ENCODE data around the gene NRP1. TPM values are rescaled to one million over a fixed set of nuclear protein-coding genes. Genes with fewer than 3 reads are reported as not detected.

Gene NRP1
- total RNA-seq, 4 donors from 2014 or later = 40.4 to 123 (median 58.3) TPM

DNA sequence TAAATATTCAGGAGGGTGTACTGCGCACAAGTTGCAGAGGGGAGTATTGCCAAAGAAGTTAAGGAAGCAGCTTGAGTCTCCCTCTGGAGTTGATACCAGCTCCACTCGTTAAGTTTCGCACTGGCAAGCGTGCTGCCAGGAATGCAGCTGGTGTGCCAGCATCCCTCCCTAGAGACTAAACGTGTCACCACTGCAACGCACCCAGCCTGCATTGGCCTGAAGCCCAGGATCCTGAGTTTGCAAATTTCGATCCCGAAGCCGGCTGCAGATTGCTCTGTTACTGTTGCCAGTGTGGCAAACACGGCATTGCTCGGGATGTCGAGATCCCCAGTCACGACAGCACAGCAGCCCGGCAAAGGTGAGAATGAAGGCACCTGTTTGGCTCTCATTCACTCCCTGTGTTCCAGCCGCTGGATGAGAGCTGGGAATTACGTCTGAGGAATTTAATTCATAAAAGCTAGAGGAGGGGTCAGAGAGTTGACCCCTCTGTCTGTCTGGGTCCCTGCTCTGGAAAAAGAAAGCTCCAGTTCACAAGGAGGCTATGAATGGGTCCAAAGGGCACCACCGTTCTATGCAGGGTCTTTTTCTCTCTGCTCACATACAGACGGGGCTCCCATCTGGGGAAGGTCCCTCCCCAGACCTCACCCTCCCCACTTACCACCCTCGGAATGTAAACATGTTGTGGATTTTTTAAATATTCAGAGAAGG, 61.0 kb downstream of the NRP1 start:
- intact Hi-C loops (cut with DNase I) = no loop called here
- no peaks in the 10 kb centered on the region for H3K27me3 ChIP-seq
- H3K4me3 ChIP-seq (replicated peaks in 1 of 3) = peak overlapping the region in 1 of 3 donors; percentile 8
- H3K9me3 ChIP-seq = no peaks in the 10 kb centered on the region
- DNase-seq = peak; percentile 97 to 98
- peak overlapping the region; percentile 85 to 98 (median 87) for H3K27ac ChIP-seq
- no peaks in the 10 kb centered on the region for H3K36me3 ChIP-seq
- 12 to 16% methylated on average over 18 of the region's 19 CpGs for WGBS, 2 donors
- TF ChIP-seq, protein P1, sequence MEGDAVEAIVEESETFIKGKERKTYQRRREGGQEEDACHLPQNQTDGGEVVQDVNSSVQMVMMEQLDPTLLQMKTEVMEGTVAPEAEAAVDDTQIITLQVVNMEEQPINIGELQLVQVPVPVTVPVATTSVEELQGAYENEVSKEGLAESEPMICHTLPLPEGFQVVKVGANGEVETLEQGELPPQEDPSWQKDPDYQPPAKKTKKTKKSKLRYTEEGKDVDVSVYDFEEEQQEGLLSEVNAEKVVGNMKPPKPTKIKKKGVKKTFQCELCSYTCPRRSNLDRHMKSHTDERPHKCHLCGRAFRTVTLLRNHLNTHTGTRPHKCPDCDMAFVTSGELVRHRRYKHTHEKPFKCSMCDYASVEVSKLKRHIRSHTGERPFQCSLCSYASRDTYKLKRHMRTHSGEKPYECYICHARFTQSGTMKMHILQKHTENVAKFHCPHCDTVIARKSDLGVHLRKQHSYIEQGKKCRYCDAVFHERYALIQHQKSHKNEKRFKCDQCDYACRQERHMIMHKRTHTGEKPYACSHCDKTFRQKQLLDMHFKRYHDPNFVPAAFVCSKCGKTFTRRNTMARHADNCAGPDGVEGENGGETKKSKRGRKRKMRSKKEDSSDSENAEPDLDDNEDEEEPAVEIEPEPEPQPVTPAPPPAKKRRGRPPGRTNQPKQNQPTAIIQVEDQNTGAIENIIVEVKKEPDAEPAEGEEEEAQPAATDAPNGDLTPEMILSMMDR (IDR thresholded peaks at IDR 0.05) = peak in 3 of 6 experiments; percentile 26 to 37 (median 30)
- peak in 1 of 2 donors; percentile 73 for TF ChIP-seq POLR2A (IDR thresholded peaks at IDR 0.05)
- H3K4me1 ChIP-seq = peaks cover 15 to 29% of the 10 kb centered on the region in 2 donors

DNA sequence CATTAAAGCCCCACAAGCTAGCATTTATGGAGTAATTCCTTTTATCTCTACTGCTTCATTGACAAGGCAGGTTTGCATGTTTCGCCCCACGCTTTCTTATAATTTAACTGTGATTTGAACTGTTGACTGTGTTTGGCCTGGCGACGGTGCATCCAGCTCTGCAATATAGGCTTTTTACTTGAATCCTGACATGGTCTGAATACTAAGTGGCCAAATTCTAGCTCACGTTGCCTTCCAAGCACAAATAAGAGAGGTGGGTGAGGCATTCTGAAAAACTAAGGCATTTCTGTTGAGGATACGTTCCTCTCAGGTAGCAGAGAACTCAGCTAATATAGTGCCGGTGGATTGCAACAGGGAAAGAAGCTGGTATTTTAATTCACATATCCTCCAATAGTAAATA, 61.8 kb downstream of the NRP1 start:
- no peak overlapping the region for H3K4me3 ChIP-seq (replicated peaks in 1 of 3)
- H3K4me1 ChIP-seq = peaks cover 15 to 29% of the 10 kb centered on the region in 2 donors
- peak overlapping the region; percentile 85 to 98 (median 87) for H3K27ac ChIP-seq
- intact Hi-C loops (cut with DNase I) = no loop called here
- H3K27me3 ChIP-seq = no peaks in the 10 kb centered on the region
- no peaks in the 10 kb centered on the region for H3K36me3 ChIP-seq
- no peaks in the 10 kb centered on the region for H3K9me3 ChIP-seq
- TF ChIP-seq, protein P1 (IDR thresholded peaks at IDR 0.05) = no peak
- TF ChIP-seq POLR2A (IDR thresholded peaks at IDR 0.05) = no peak
- DNase-seq = no peak
- WGBS, 2 donors = 67 to 83% methylated on average over 7 of the region's 7 CpGs

DNA sequence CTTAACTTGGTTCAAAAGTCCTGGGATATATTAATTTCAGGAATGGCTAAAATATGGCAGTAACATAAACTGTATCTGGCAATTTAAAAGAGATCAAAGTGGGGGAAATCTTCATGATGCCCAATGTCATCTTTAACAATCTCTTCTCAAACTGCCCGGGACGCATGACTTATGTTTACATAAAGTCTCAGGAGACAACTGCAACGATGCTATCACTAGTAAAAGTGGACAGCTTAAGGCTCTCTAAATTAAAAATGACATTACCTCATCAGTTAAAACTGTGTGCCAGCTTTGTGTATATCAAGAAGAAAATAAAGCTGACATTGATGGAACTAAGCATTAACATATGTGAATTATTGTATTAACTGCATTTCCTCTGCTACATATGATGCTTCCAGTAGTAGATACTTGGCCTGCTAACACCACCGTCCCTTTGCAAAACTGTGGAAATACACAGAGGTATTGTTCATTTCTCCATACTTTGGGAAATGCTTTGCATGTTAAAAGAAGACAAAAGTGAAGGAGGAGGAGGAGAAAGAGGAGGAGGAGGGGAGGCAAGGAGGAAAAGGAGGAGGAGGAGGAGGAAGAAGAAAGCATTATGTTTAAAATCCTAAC, 62.4 kb downstream of the NRP1 start:
- peak overlapping the region; percentile 85 to 98 (median 87) for H3K27ac ChIP-seq
- H3K9me3 ChIP-seq = no peaks in the 10 kb centered on the region
- H3K27me3 ChIP-seq = no peaks in the 10 kb centered on the region
- peaks cover 15 to 25% of the 10 kb centered on the region in 2 donors for H3K4me1 ChIP-seq
- H3K4me3 ChIP-seq (replicated peaks in 1 of 3) = no peak overlapping the region
- DNase-seq = no peak
- H3K36me3 ChIP-seq = no peaks in the 10 kb centered on the region
- intact Hi-C loops (cut with DNase I) = no loop called here
- TF ChIP-seq, protein P1 (IDR thresholded peaks at IDR 0.05) = no peak
- TF ChIP-seq POLR2A (IDR thresholded peaks at IDR 0.05) = no peak
- WGBS, 2 donors = 52 to 70% methylated on average over 4 of the region's 4 CpGs

DNA sequence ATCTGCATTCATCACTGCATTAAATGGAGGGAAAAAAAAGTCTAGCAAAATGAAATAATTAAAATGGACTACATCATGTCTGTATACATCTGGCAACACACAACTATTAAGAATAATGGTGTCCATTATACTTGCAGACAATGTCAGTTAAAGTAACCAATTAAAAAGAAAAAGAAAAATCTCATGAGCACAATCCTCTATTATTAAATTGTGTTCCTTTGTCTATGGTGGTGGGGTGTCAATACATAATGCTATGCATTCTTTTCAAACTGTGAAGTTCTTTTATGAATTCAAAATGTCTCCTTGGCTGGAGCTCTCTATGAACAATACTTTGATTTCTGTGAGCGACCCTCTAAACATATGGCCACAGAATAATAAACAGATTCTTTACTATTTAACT, 63.5 kb downstream of the NRP1 start:
- Histone ChIP-seq H3K27ac (no peak overlapping the region), H3K36me3 (no peaks in the 10 kb centered on the region), H3K9me3 (no peaks in the 10 kb centered on the region), H3K27me3 (no peaks in the 10 kb centered on the region), H3K4me3 (replicated peaks in 1 of 3) (no peak overlapping the region), H3K4me1 (peaks cover 15 to 24% of the 10 kb centered on the region in 2 donors)
- 76 to 92% methylated on average over 1 of the region's 1 CpG for WGBS, 2 donors
- intact Hi-C loops (cut with DNase I) = no loop called here
- TF ChIP-seq, protein P1 (IDR thresholded peaks at IDR 0.05) = no peak
- no peak for TF ChIP-seq POLR2A (IDR thresholded peaks at IDR 0.05)
- DNase-seq = no peak

DNA sequence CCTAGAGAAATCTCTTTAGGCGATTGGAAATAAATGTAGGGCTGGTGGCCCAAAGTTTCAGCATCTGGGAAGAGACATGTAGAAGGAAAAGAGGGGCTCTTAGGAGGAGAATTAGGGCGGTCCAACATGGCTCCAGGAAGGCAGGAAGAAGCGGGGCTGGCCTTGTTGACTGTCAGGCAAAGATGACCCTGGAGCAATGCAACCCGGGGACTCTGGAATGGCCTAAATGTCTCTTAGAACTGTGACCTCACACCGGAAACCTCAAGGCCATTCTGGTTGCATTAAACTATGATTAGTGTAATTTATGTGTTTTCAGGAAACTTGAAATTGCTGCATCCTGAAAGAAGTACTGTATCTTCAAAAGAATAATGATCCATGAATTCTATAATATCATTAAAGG, 66.8 kb downstream of the NRP1 start:
- Histone ChIP-seq H3K4me3 (replicated peaks in 1 of 3) (no peak overlapping the region), H3K36me3 (no peaks in the 10 kb centered on the region), H3K4me1 (peaks cover 3 to 18% of the 10 kb centered on the region in 2 donors), H3K27me3 (no peaks in the 10 kb centered on the region), H3K9me3 (no peaks in the 10 kb centered on the region), H3K27ac (no peak overlapping the region)
- TF ChIP-seq, protein P1 (IDR thresholded peaks at IDR 0.05) = no peak
- no peak for TF ChIP-seq POLR2A (IDR thresholded peaks at IDR 0.05)
- no peak for DNase-seq
- 89 to 91% methylated on average over 5 of the region's 5 CpGs for WGBS, 2 donors
- intact Hi-C loops (cut with DNase I) = no loop called here
